Thoracic aorta (tissue), 2 donors: ENCODE results near the gene KCTD19. TPM values are rescaled to one million over a fixed set of nuclear protein-coding genes. Genes with fewer than 3 reads are reported as not detected.

ENCODE experiments used
- ATAC-seq: fragments of 150-250 bp; one replicate; pipeline ENCODE4 v1.8.0; 2017; ENCODE audit warnings: low read depth; ENCODE audit not compliant: insufficient number of reproducible peaks, low FRiP score
- DNase-seq: peaks from one replicate; pipeline ENCODE4 v3.0.0-alpha.2; 2020; ENCODE audit warnings: low spot score
- H3K27ac ChIP-seq, 2 donors: fragments of 200-600 bp; sonication (generic); 1 replicate in 1 of 2; 2 replicates in 1 of 2; pipeline ENCODE4 v1.5.1; 2016; ENCODE audit warnings: mild to moderate bottlenecking in 2 of 2, moderate library complexity in 2 of 2
- H3K27me3 ChIP-seq: fragments of 200-600 bp; sonication (generic); replicated peaks from 2 replicates; pipeline ENCODE4 v1.6.0; 2016; ENCODE audit warnings: mild to moderate bottlenecking; ENCODE audit not compliant: insufficient read depth
- H3K36me3 ChIP-seq: fragments of 200-600 bp; sonication (generic); one replicate; pipeline ENCODE4 v1.5.1; 2016
- H3K4me1 ChIP-seq, 2 donors: fragments of 200-600 bp; sonication (generic); 1 replicate in 1 of 2; 2 replicates in 1 of 2; pipeline versions ENCODE4 v1.5.1 to v1.6.0; 2016; ENCODE audit warnings: low read depth in 2 of 2, mild to moderate bottlenecking in 1 of 2; ENCODE audit not compliant: control insufficient read depth in 1 of 2
- H3K4me3 ChIP-seq: fragments of 200-600 bp; sonication (generic); 2 replicates; pipeline ENCODE4 v1.5.1; 2016; ENCODE audit warnings: mild to moderate bottlenecking
- H3K9me3 ChIP-seq: fragments of 200-600 bp; sonication (generic); 2 replicates; pipeline ENCODE4 v1.5.1; 2016
- CTCF ChIP-seq: fragments of 200-600 bp; sonication (generic); IDR thresholded peaks from one replicate; pipeline ENCODE4 v1.5.1; 2019; ENCODE audit warnings: antibody characterized with exemption
- total RNA-seq, 2 donors: library from RNA; depleted of rRNA; stranded (reverse); fragments of >200 nt; gene quantifications; one replicate each; pipeline versions ENCODE4 v1.1.0 to v1.2.3, GENCODE V29; 2016

The KCTD19 gene
- total RNA-seq, 2 donors from 2014 or later: not detected

DNA sequence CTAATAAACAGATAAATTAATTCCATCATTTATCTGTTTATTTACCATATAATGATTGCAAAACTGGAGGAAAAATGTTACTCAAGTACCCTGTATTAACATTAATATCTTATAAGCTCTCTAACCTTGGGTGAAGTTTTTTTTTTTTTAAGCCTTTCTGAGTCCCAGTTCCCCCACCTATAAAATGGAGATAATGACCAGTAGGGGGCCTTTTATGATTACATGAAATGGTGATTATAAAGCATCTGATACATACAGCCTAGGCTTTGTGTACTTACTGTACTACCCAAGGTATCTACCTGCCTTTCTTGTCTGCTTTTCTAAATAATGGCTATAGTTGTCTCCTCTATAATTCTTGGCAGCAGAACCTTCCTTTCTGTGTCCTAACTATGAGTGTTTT is 22.6 kb upstream of the KCTD19 start:
- H3K4me3 ChIP-seq: no peak overlapping the region
- no peak for TF ChIP-seq CTCF
- H3K27ac ChIP-seq: no peak overlapping the region
- H3K36me3 ChIP-seq: no peaks in the 10 kb centered on the region
- no peaks in the 10 kb centered on the region for H3K27me3 ChIP-seq
- ATAC-seq: no peak
- DNase-seq: no peak
- H3K4me1 ChIP-seq: no peaks in the 10 kb centered on the region
- no peaks in the 10 kb centered on the region for H3K9me3 ChIP-seq

DNA sequence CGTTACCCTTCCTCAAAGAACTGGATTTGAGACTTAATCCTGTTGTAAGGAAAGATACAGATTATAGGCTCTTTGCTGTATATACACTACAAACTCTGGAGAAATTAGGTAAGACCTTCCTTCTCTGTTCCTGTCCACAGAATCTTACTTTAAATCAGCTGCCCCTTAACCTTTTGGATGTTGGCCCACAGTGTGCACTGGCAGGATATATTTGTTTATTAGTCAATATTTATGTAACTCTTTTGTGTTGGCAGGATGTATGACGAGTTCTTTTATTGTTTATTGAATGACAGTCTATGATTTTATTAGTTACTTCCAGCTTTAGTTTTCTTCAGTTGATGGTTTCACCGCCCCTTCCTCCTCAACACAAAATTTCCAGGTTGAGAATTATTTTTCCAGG is 19.8 kb upstream of the KCTD19 start:
- Histone ChIP-seq H3K4me3 (no peak overlapping the region), H3K27me3 (no peaks in the 10 kb centered on the region), H3K36me3 (no peaks in the 10 kb centered on the region), H3K9me3 (no peaks in the 10 kb centered on the region), H3K27ac (no peak overlapping the region), H3K4me1 (no peaks in the 10 kb centered on the region)
- TF ChIP-seq CTCF: no peak
- ATAC-seq (no peak), DNase-seq (no peak)

- H3K27me3 ChIP-seq: no peaks in the 10 kb centered on the region
- no peak for TF ChIP-seq CTCF
- H3K9me3 ChIP-seq: no peaks in the 10 kb centered on the region
- DNase-seq (no peak), ATAC-seq (no peak)
- no peak overlapping the region for H3K4me3 ChIP-seq
- H3K27ac ChIP-seq: no peak overlapping the region
- H3K4me1 ChIP-seq: no peaks in the 10 kb centered on the region
- H3K36me3 ChIP-seq: no peaks in the 10 kb centered on the region
Measured at GRCh38 chr16:67345401-67345800, 18.9 kb upstream of the KCTD19 start.

GRCh38 chr16:67342616-67343015 is 16.1 kb upstream of the KCTD19 start:
- TF ChIP-seq CTCF: no peak
- Histone ChIP-seq H3K4me1 (no peaks in the 10 kb centered on the region), H3K27me3 (no peaks in the 10 kb centered on the region), H3K9me3 (no peaks in the 10 kb centered on the region), H3K27ac (no peak overlapping the region), H3K4me3 (no peak overlapping the region), H3K36me3 (no peaks in the 10 kb centered on the region)
- no peak for ATAC-seq
- DNase-seq: no peak

DNA sequence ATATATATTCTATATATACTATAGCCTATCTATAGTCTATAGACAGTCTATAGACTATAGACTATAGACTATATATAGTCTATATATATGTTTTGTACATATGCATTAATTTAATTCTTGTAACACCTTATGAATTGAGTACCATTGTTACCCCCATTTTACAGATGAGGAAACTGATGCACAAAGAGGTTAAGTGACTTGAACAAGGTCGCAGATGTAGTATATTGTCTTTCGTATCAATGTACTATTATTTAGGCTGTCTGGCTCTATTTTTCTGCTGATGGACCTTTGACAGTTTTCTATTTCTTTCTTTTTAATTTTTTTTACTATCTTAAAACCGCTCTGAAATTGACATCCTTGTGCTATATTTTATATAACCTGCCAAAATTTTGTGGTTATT is 14.7 kb upstream of the KCTD19 start:
- no peaks in the 10 kb centered on the region for H3K9me3 ChIP-seq
- H3K27me3 ChIP-seq: no peaks in the 10 kb centered on the region
- DNase-seq (no peak), ATAC-seq (no peak)
- no peak overlapping the region for H3K27ac ChIP-seq
- H3K4me1 ChIP-seq: no peaks in the 10 kb centered on the region
- no peak for TF ChIP-seq CTCF
- no peaks in the 10 kb centered on the region for H3K36me3 ChIP-seq
- H3K4me3 ChIP-seq: no peak overlapping the region
